ENCODE results near the gene TSPAN9.

The TSPAN9 gene

DNA sequence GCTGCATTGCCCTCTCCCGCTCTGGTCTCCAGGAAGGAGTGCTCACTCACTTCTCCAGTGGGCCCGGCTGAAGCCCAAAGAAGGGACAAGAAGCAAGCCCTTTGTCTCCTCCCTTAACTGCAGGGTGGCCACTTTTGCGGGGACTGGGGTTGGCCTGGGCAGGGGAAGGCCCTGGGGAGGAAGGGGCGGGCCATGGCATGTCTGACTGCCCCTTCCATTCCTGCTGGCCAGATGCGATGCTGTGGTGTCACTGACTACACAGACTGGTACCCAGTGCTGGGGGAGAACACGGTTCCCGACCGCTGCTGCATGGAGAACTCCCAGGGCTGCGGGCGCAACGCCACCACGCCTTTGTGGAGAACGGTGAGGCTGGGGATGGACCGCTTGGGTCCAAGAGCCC, 203.8 kb downstream of the TSPAN9 start:
- TF ChIP-seq, protein P1, sequence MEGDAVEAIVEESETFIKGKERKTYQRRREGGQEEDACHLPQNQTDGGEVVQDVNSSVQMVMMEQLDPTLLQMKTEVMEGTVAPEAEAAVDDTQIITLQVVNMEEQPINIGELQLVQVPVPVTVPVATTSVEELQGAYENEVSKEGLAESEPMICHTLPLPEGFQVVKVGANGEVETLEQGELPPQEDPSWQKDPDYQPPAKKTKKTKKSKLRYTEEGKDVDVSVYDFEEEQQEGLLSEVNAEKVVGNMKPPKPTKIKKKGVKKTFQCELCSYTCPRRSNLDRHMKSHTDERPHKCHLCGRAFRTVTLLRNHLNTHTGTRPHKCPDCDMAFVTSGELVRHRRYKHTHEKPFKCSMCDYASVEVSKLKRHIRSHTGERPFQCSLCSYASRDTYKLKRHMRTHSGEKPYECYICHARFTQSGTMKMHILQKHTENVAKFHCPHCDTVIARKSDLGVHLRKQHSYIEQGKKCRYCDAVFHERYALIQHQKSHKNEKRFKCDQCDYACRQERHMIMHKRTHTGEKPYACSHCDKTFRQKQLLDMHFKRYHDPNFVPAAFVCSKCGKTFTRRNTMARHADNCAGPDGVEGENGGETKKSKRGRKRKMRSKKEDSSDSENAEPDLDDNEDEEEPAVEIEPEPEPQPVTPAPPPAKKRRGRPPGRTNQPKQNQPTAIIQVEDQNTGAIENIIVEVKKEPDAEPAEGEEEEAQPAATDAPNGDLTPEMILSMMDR (IDR thresholded peaks at IDR 0.05; ENCODE audit: borderline replicate concordance, insufficient read depth, low read depth, low read length) = no peak

DNA sequence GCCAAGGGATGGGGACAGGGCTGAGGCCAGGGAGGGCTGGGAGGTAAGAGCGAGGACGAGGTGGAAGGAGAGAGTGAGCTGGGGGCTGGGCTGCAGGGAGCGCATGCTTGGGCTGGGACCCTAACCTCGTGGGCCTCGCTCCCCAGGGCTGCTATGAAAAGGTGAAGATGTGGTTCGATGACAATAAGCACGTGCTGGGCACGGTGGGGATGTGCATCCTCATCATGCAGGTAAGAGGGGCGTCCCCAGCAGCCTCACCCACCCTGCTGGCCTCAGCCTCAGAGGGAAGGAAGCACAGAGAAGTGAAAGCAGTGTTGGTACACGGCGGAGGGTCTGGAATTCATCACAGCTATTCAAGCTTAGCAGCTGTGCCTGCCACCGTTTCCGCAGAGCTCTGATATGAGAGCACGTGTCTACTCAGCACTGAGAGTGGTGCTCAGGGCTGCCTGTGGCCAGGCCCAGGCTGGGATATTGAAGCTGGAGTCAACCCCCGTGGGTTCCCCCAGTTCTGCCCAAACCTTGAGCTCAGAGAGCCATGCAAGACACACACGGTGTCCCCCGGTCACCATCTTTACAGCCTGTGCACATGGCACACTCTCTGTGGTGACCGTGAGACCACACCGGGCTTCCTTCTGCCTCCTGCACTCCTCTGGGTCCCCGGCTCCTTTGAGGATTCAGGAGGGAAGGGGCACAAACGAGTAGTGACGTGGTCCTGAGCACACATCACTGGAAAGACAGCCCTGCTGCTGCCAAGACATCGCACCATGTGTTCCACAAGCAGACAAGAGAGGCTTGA, 204.6 kb downstream of the TSPAN9 start:
- no peak overlapping the region for H3K4me3 ChIP-seq (ENCODE audit: low read depth, low read length)
- TF ChIP-seq, protein P1 (IDR thresholded peaks at IDR 0.05; ENCODE audit: borderline replicate concordance, insufficient read depth, low read depth, low read length) = no peak

More for the DNA sequence above, 203.8 kb downstream of the TSPAN9 start:
- no peak overlapping the region for H3K4me3 ChIP-seq (ENCODE audit: low read depth, low read length)

DNA sequence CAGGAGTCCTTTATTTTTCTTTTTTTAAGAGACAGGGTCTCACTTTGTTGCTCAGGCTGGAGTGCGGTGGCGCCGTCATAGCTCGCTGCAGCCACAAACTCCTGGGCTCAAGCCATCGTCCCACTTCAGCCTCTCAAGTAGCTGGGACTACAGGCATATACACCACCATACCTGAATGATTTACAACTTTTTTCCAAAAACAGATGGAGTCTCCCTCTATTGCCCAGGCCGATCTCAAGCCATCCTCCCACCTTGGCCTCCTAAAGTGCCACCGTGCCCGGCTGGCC, 205.1 kb downstream of the TSPAN9 start:
- TF ChIP-seq, protein P1 (IDR thresholded peaks at IDR 0.05; ENCODE audit: borderline replicate concordance, insufficient read depth, low read depth, low read length) = no peak
- no peak overlapping the region for H3K4me3 ChIP-seq (ENCODE audit: low read depth, low read length)

DNA sequence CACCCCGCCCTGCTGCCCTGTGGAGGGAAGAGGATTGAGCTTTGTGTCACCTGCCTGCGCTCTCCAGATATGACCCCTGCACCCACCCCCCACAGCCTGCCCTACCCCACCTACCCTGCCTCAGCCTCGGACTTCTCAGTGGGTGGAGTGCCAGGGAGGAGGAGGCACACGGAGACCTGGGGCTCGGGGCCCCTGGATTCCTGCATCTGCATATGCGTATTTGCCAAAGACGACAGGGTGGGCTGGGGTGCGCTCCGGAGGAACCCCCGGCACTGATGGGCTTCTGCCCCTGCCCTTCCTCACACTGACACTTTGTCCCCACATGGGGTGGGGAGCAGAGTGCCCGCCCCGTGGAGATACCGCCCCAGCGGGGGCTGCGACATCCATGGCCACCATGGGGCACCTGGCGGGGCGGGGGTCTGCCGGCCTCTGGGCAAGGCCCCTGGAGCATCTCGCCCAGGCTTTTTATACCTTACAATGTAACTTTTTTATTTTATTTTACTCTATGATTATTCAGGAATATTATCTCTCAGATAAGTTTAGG, 206.0 kb downstream of the TSPAN9 start:
- TF ChIP-seq, protein P1 (IDR thresholded peaks at IDR 0.05; ENCODE audit: borderline replicate concordance, insufficient read depth, low read depth, low read length) = no peak
- no peak overlapping the region for H3K4me3 ChIP-seq (ENCODE audit: low read depth, low read length)

DNA sequence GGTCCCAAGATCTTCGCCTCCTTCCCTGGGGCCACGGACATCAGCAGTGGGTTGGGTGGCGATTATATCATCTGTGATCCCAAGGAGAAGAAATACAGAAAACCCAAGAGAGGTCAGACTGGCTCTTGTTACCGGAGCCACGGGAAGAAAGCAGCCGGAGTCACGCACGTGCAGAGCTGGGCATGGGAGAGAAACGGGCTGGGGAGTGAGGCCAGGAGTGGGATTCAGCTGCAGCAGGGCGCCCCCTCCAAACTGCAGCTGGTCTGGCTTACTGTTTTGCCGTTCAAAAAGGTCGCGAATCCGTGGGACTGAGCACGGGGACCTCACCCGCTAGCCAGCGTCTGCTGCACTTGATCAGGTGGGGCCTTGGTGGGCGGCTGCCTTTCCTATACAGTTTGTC, 207.2 kb downstream of the TSPAN9 start:
- TF ChIP-seq, protein P1 (IDR thresholded peaks at IDR 0.05; ENCODE audit: borderline replicate concordance, insufficient read depth, low read depth, low read length) = no peak
- no peak overlapping the region for H3K4me3 ChIP-seq (ENCODE audit: low read depth, low read length)

DNA sequence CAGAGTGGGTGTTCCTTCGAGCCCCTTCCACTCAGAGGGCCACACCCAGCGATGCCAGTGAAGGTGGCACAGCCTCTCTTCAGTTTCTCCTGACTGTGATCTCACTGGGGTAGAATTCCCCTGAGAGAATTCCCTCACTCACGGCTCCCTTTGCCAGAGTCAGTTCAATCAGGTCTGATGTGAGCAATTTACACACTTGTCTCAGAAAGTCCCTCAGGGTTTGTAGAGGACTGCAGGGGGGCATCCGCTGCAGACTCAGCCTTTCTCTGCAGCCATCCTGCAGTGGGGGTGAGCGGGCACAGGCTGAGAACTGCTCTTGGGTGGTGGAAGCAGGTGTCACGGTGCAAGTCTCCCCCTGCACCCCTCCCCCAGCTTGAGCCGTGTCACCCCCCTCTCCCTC, 208.4 kb downstream of the TSPAN9 start:
- H3K4me3 ChIP-seq (ENCODE audit: low read depth, low read length) = no peak overlapping the region
- TF ChIP-seq, protein P1 (IDR thresholded peaks at IDR 0.05; ENCODE audit: borderline replicate concordance, insufficient read depth, low read depth, low read length) = no peak

DNA sequence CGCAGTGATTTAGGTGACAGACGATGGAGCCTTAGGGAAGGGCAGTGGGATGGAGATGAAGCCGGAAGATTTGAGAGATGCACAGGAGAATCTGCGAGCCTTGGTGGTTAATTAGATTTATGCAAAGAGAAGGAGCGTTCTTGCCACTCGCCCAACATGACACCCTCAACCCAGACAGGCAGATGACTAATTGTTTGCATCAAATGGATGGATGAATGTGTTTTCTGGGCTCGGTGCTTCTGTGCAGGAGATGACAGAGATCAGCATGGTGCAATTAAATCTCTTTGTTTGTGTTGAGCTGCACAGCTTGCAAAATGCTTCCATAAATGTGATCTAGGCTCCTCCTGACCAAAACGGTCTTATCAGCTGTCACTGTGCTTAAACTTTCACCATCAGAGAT, 211.5 kb downstream of the TSPAN9 start:
- no peak overlapping the region for H3K4me3 ChIP-seq (ENCODE audit: low read depth, low read length)
- TF ChIP-seq, protein P1 (IDR thresholded peaks at IDR 0.05; ENCODE audit: borderline replicate concordance, insufficient read depth, low read depth, low read length) = no peak
